Lung (tissue), 12 donors: Measurements from ENCODE around the gene ARL8A. TPM values are rescaled to one million over a fixed set of nuclear protein-coding genes. Genes with fewer than 3 reads are reported as not detected.
A peak's percentile ranks its signal among the peaks of the same experiment; 100 is the strongest.

Source experiments
- ATAC-seq: fragments of 200-7000 bp; cut with Tn5 transposase; one replicate; pipeline ENCODE4 v1.9.1; 2020; ENCODE audit warnings: moderate number of reproducible peaks; ENCODE audit not compliant: insufficient read depth, low FRiP score
- DNase-seq, 3 donors: peaks; one replicate each; pipeline ENCODE4 v3.0.0-alpha.2; 2013 to 2017
- H3K27ac ChIP-seq, 2 donors: one replicate each; pipeline ENCODE4 v1.5.1; 2013; ENCODE audit warnings: mild to moderate bottlenecking in 2 of 2, moderate library complexity in 2 of 2, control low read depth in 1 of 2, inconsistent platforms in 1 of 2, low read depth in 1 of 2, low read length in 1 of 2
- H3K27me3 ChIP-seq, 3 donors: one replicate each; pipeline ENCODE4 v1.5.1; 2013; ENCODE audit warnings: low read length in 2 of 3; ENCODE audit not compliant: control insufficient read depth in 3 of 3, insufficient read depth in 3 of 3
- H3K36me3 ChIP-seq, 4 donors: one replicate each; pipeline ENCODE4 v1.5.1; 2013; ENCODE audit warnings: low read length in 4 of 4, mild to moderate bottlenecking in 1 of 4, moderate library complexity in 1 of 4; ENCODE audit not compliant: control insufficient read depth in 4 of 4, insufficient read depth in 4 of 4
- H3K4me1 ChIP-seq, 5 donors: one replicate each; pipeline ENCODE4 v1.5.1; 2013; ENCODE audit warnings: low read length in 5 of 5, mild to moderate bottlenecking in 2 of 5, moderate library complexity in 1 of 5; ENCODE audit not compliant: control insufficient read depth in 5 of 5, insufficient read depth in 5 of 5
- H3K4me3 ChIP-seq: one replicate; pipeline ENCODE4 v1.5.1; 2013; ENCODE audit warnings: mild to moderate bottlenecking, control low read depth, moderate library complexity
- H3K9ac ChIP-seq, 2 donors: one replicate each; pipeline ENCODE4 v1.5.1; 2013; ENCODE audit warnings: low read length in 2 of 2, control low read depth in 1 of 2; ENCODE audit not compliant: insufficient read depth in 1 of 2
- H3K9me3 ChIP-seq, 4 donors: one replicate each; pipeline ENCODE4 v1.5.1; 2013; ENCODE audit warnings: low read length in 3 of 4, mild to moderate bottlenecking in 1 of 4, moderate library complexity in 1 of 4; ENCODE audit not compliant: control insufficient read depth in 4 of 4, insufficient read depth in 3 of 4
- WGBS, 2 donors: extraction: QIAGEN DNeasy Blood & Tissue Kit; methylation state at CpG; one replicate each; pipeline ENCODE4 v1.1.7; 2013; 5-methylcytosine and 5-hydroxymethylcytosine counted together
- polyA plus RNA-seq, 2 donors: library from polyadenylated mRNA; stranded (reverse); fragments of 200-250 nt; gene quantifications; one replicate each; pipeline ENCODE4 v1.2.1, GENCODE V29; 2013
- total RNA-seq, 2 donors: library from RNA; depleted of rRNA in 1 of 2; stranded (reverse); fragments of >200 nt in 1 of 2; gene quantifications; one replicate each; pipeline ENCODE4 v1.2.1, GENCODE V29; 2014 to 2021
- TF ChIP-seq, protein P1 (sequence below): IDR thresholded peaks from 2 replicates; pipeline ENCODE4 v1.5.1; 2012; ENCODE audit warnings: mild to moderate bottlenecking; ENCODE audit errors: control extremely low read depth, extremely low read depth
- donor health status: control.
- donor health status: control.
- donor health status: Bipolar disorder and iron deficiency.
- donor health status: healthy.
- donor health status: DM: yes; HTN: yes; CAD: no.

ARL8A gene
- total and polyA plus RNA-seq, 4 donors = 27.8 to 82.0 (median 48.8) TPM

DNA sequence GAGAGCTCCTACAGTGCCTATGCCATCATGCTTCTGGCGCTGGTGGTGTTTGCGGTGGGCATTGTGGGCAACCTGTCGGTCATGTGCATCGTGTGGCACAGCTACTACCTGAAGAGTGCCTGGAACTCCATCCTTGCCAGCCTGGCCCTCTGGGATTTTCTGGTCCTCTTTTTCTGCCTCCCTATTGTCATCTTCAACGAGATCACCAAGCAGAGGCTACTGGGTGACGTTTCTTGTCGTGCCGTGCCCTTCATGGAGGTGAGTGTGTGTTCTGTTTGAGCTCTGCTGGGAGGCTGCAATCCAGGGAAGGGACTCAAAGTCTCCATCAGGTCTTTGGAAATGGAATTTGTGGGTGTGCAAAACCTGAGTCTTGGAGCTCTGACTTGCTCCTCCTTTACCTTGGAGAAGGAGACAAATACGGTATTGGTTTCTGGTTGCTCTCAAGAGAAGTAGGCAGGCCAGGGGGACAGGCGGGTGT, 21.2 kb downstream of the ARL8A start:
- Histone ChIP-seq H3K27ac (no peak overlapping the region), H3K9me3 (no peaks in the 10 kb centered on the region), H3K9ac (no peak overlapping the region), H3K27me3 (no peaks in the 10 kb centered on the region), H3K36me3 (no peaks in the 10 kb centered on the region), H3K4me3 (no peak overlapping the region), H3K4me1 (no peaks in the 10 kb centered on the region)
- ATAC-seq = no peak
- 85 to 91% methylated on average over 10 of the region's 10 CpGs for WGBS, 2 donors
- TF ChIP-seq, protein P1, sequence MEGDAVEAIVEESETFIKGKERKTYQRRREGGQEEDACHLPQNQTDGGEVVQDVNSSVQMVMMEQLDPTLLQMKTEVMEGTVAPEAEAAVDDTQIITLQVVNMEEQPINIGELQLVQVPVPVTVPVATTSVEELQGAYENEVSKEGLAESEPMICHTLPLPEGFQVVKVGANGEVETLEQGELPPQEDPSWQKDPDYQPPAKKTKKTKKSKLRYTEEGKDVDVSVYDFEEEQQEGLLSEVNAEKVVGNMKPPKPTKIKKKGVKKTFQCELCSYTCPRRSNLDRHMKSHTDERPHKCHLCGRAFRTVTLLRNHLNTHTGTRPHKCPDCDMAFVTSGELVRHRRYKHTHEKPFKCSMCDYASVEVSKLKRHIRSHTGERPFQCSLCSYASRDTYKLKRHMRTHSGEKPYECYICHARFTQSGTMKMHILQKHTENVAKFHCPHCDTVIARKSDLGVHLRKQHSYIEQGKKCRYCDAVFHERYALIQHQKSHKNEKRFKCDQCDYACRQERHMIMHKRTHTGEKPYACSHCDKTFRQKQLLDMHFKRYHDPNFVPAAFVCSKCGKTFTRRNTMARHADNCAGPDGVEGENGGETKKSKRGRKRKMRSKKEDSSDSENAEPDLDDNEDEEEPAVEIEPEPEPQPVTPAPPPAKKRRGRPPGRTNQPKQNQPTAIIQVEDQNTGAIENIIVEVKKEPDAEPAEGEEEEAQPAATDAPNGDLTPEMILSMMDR = no peak
- no peak for DNase-seq

DNA sequence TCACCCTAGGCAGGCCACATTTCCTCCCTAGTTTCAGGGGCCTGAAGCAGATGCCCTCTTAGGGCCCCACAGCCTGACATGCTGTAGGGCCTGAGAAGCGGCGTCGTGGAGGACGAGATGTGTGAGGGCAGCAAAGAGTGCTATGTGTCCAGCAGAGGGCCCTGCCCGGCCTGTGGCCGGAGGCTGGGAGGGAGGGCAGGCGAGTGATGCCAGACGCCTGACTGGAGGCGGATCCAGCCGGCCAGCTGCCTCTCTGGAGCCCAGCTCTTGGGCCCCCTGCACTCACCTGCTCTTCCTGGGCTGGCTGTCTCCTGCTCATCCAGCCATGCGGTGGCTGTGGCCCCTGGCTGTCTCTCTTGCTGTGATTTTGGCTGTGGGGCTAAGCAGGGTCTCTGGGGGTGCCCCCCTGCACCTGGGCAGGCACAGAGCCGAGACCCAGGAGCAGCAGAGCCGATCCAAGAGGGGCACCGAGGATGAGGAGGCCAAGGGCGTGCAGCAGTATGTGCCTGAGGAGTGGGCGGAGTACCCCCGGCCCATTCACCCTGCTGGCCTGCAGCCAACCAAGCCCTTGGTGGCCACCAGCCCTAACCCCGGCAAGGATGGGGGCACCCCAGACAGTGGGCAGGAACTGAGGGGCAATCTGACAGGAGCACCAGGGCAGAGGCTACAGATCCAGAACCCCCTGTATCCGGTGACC, 21.8 kb downstream of the ARL8A start, which contains the start of gene GPR37L1:
Gene GPR37L1, plus strand, starts transcription at position 279 of the 697 bp plus-strand sequence. Its CDS starts 47 bp downstream, at position 326.
- Histone ChIP-seq H3K27ac (no peak within 1 kb of the TSS), H3K9me3 (no peaks in the 10 kb centered on the region), H3K27me3 (no peaks in the 10 kb centered on the region), H3K36me3 (no peaks in the 10 kb centered on the region), H3K4me1 (no peaks in the 10 kb centered on the region), H3K4me3 (no peak within 1 kb of the TSS), H3K9ac (no peak within 1 kb of the TSS)
- TF ChIP-seq, protein P1 = peak; percentile 22
- no peak for ATAC-seq
- DNase-seq = no peak
- WGBS, 2 donors = 58 to 81% methylated on average over 19 of the region's 19 CpGs

DNA sequence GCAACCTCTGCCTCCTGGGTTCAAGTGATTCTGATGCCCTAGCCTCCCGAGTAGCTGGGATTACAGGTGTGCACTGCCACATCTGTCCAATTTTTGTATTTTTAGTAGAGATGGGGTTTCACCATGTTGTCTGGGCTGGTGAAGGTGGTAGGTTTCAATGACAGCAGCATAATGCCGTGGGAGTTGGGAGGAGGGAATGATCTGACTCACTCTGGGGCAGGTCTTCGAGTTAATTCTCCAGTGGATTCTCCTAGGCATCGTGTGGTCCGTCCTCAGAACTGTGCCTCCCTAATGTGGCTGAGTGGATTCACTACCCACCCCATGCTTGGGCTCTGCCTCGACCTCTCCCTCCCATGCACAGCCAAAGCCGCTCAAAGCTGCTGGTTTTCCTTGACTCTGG, 23.5 kb downstream of the ARL8A start:
- Histone ChIP-seq H3K4me1 (no peaks in the 10 kb centered on the region), H3K9me3 (no peaks in the 10 kb centered on the region), H3K27ac (no peak overlapping the region), H3K27me3 (no peaks in the 10 kb centered on the region), H3K4me3 (no peak overlapping the region), H3K36me3 (no peaks in the 10 kb centered on the region), H3K9ac (no peak overlapping the region)
- WGBS, 2 donors = 84 to 87% methylated on average over 7 of the region's 7 CpGs
- DNase-seq (no peak), ATAC-seq (no peak)
- TF ChIP-seq, protein P1 = no peak

DNA sequence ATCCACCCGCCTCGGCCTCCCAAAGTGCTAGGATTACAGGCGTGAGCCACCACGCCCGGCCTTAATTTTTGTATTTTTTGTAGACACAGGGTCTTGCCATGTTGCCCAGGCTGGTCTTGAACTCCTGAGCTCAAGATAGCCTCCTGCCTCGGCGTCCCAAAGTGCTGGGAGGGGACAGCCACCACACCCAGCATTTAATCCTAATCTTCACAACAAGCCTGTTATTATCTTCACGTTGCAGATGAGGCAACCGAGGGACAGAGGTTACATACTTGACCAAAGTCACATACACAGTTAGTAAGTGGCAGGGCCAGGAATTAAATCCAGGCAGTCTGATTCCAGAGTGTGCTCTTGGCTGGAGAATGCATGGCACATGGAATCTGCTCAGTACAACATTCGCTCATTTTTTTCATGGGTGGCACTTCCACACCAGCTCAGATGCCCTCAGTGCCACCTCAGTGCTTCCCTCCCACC, 26.6 kb downstream of the ARL8A start:
- ATAC-seq (no peak), DNase-seq (no peak)
- no peaks in the 10 kb centered on the region for H3K9me3 ChIP-seq
- H3K4me1 ChIP-seq = no peaks in the 10 kb centered on the region
- no peaks in the 10 kb centered on the region for H3K27me3 ChIP-seq
- H3K36me3 ChIP-seq = no peaks in the 10 kb centered on the region
- TF ChIP-seq, protein P1 = no peak
- 79 to 90% methylated on average over 10 of the region's 10 CpGs for WGBS, 2 donors
- H3K9ac ChIP-seq = no peak overlapping the region
- no peak overlapping the region for H3K4me3 ChIP-seq
- no peak overlapping the region for H3K27ac ChIP-seq
